Fibroblast of skin of right biceps (primary cell): Measurements from ENCODE around the gene DDX28.

Source experiments
- DNase-seq: peaks from one replicate; pipeline ENCODE4 v3.0.0-alpha.2; 2013

The DDX28 gene

GRCh38 chr16:68022728-68023537 lies at the start of gene DDX28, which contains the start of gene DUS2:
DDX28 (minus strand) TSS chr16:68023232; CDS start chr16:68023202, 30 bp downstream.
DUS2 (plus strand) TSS chr16:68023284; CDS start chr16:68038024, 14,740 bp downstream.
- peak; percentile 92 for DNase-seq

- DNase-seq, result peak; percentile 48
Observed at GRCh38 chr16:68072038-68072695, 49.1 kb upstream of the DDX28 start.

GRCh38 chr16:68071518-68071901 lies 48.5 kb upstream of the DDX28 start:
- DNase-seq, result no peak

- no peak for DNase-seq
Observed at GRCh38 chr16:68070806-68071517, 47.9 kb upstream of the DDX28 start.

- DNase-seq, result no peak
Observed at GRCh38 chr16:68070249-68070730, 47.3 kb upstream of the DDX28 start.

- DNase-seq, result no peak
Observed at GRCh38 chr16:68069511-68070248, 46.6 kb upstream of the DDX28 start.

- no peak for DNase-seq
Observed at GRCh38 chr16:68068926-68069325, 45.9 kb upstream of the DDX28 start.

GRCh38 chr16:68066763-68067162 lies 43.7 kb upstream of the DDX28 start:
- no peak for DNase-seq

- peak; percentile 81 for DNase-seq
Observed at GRCh38 chr16:68065716-68066305, 42.8 kb upstream of the DDX28 start.

- DNase-seq, result peak; percentile 86
Observed at GRCh38 chr16:68064791-68065365, 41.8 kb upstream of the DDX28 start.

- DNase-seq, result no peak
Observed at GRCh38 chr16:68062910-68063393, 39.9 kb upstream of the DDX28 start.

- no peak for DNase-seq
Observed at GRCh38 chr16:68061396-68061795, 38.4 kb upstream of the DDX28 start.

GRCh38 chr16:68059804-68060203 lies 36.8 kb upstream of the DDX28 start:
- no peak for DNase-seq

- no peak for DNase-seq
Observed at GRCh38 chr16:68055395-68055794, 32.4 kb upstream of the DDX28 start.

- DNase-seq, result no peak
Observed at GRCh38 chr16:68049449-68049848, 26.4 kb upstream of the DDX28 start.

GRCh38 chr16:68047987-68048386 lies 25.0 kb upstream of the DDX28 start:
- DNase-seq, result no peak

GRCh38 chr16:68046106-68046505 lies 23.1 kb upstream of the DDX28 start:
- DNase-seq, result no peak

- DNase-seq, result no peak
Observed at GRCh38 chr16:68041783-68042182, 18.8 kb upstream of the DDX28 start.

GRCh38 chr16:68040506-68041288 lies 17.7 kb upstream of the DDX28 start:
- DNase-seq, result peak; percentile 58

- no peak for DNase-seq
Observed at GRCh38 chr16:68037841-68038597, 15.0 kb upstream of the DDX28 start.
